Activated B cell treated with CpG ODN at 0.5 μM for 24 hours (primary cell): ENCODE measurements around the gene SUGCT. TPM values are rescaled to one million over a fixed set of nuclear protein-coding genes. Genes with fewer than 3 reads are reported as not detected.

Source experiments
- ATAC-seq: fragments of 200-7000 bp; cut with Tn5 transposase; one replicate; pipeline ENCODE4 v1.10.0; 2021; ENCODE audit warnings: low read depth, mild to moderate bottlenecking, moderate library complexity
- CTCF ChIA-PET: fragments of 350-600 bp; sonication (Branson Sonifier 250); formaldehyde crosslinking; loops from one replicate; lab custom pipeline; 2021; ENCODE audit warnings: antibody characterized with exemption; lab: Charles Lee
- POLR2A ChIA-PET: fragments of 350-600 bp; sonication (Branson Sonifier 250); formaldehyde crosslinking; loops from one replicate; lab custom pipeline; 2021; ENCODE audit warnings: antibody characterized with exemption; lab: Charles Lee
- DNase-seq: peaks from one replicate; pipeline ENCODE4 v3.0.0; 2022
- H3K27ac Mint-ChIP-seq: one replicate; pipeline ENCODE4 v1.8.0; 2020; ENCODE audit warnings: mixed read lengths
- H3K27me3 Mint-ChIP-seq: one replicate; pipeline ENCODE4 v1.8.0; 2021; ENCODE audit warnings: mixed read lengths
- H3K36me3 Mint-ChIP-seq: one replicate; pipeline ENCODE4 v1.8.0; 2021; ENCODE audit warnings: low read depth, mixed read lengths
- H3K4me1 Mint-ChIP-seq: one replicate; pipeline ENCODE4 v1.8.0; 2021; ENCODE audit warnings: mixed read lengths
- H3K4me3 Mint-ChIP-seq: one replicate; pipeline ENCODE4 v1.8.0; 2020; ENCODE audit warnings: mild to moderate bottlenecking, mixed read lengths
- H3K9me3 Mint-ChIP-seq: one replicate; pipeline ENCODE4 v1.8.0; 2020; ENCODE audit warnings: mixed read lengths
- intact Hi-C: fragments of 100-400 bp; cut with micrococcal nuclease; formaldehyde crosslinking; loops from one replicate; pipeline ENCODE4 v1.15.1; 2024
- total RNA-seq: library from RNA; stranded (reverse); gene quantifications from 2 replicates; pipeline ENCODE4 v1.2.3, GENCODE V29; 2022
- TF ChIP-seq, protein P1 (sequence below): fragments of 200-600 bp; IDR thresholded peaks from one replicate; pipeline ENCODE4 v1.8.0; 2022; ENCODE audit warnings: antibody characterized with exemption, mild to moderate bottlenecking

SUGCT gene
- total RNA-seq, 1 donor from 2014 or later = 1.3 TPM

- ChIA-PET POLR2A (no interaction called here), CTCF (no interaction called here)
- H3K4me1 Mint-ChIP-seq = no peaks in the 10 kb centered on the region
- H3K4me3 Mint-ChIP-seq = no peak overlapping the region
- TF ChIP-seq, protein P1, sequence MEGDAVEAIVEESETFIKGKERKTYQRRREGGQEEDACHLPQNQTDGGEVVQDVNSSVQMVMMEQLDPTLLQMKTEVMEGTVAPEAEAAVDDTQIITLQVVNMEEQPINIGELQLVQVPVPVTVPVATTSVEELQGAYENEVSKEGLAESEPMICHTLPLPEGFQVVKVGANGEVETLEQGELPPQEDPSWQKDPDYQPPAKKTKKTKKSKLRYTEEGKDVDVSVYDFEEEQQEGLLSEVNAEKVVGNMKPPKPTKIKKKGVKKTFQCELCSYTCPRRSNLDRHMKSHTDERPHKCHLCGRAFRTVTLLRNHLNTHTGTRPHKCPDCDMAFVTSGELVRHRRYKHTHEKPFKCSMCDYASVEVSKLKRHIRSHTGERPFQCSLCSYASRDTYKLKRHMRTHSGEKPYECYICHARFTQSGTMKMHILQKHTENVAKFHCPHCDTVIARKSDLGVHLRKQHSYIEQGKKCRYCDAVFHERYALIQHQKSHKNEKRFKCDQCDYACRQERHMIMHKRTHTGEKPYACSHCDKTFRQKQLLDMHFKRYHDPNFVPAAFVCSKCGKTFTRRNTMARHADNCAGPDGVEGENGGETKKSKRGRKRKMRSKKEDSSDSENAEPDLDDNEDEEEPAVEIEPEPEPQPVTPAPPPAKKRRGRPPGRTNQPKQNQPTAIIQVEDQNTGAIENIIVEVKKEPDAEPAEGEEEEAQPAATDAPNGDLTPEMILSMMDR = no peak
- DNase-seq (no peak), ATAC-seq (no peak)
- no peak overlapping the region for H3K27ac Mint-ChIP-seq
- intact Hi-C loops = no loop called here
- H3K36me3 Mint-ChIP-seq = no peaks in the 10 kb centered on the region
- peaks cover 2% of the 10 kb centered on the region for H3K27me3 Mint-ChIP-seq
- H3K9me3 Mint-ChIP-seq = no peaks in the 10 kb centered on the region
Observed at GRCh38 chr7:40350100-40350499, 215.3 kb downstream of the SUGCT start.

GRCh38 chr7:40354711-40355110 is 219.9 kb downstream of the SUGCT start:
- Mint-ChIP-seq H3K27me3 (peaks cover 4% of the 10 kb centered on the region), H3K9me3 (no peaks in the 10 kb centered on the region), H3K27ac (no peak overlapping the region), H3K36me3 (no peaks in the 10 kb centered on the region), H3K4me1 (no peaks in the 10 kb centered on the region), H3K4me3 (no peak overlapping the region)
- TF ChIP-seq, protein P1 = no peak
- DNase-seq (no peak), ATAC-seq (no peak)
- ChIA-PET POLR2A (no interaction called here), CTCF (no interaction called here)
- intact Hi-C loops = no loop called here

GRCh38 chr7:40356312-40356711 is 221.5 kb downstream of the SUGCT start:
- intact Hi-C loops = no loop called here
- H3K4me1 Mint-ChIP-seq = no peaks in the 10 kb centered on the region
- DNase-seq (no peak), ATAC-seq (no peak)
- H3K27me3 Mint-ChIP-seq = peaks cover 3% of the 10 kb centered on the region
- no peaks in the 10 kb centered on the region for H3K36me3 Mint-ChIP-seq
- TF ChIP-seq, protein P1 = no peak
- no peak overlapping the region for H3K27ac Mint-ChIP-seq
- ChIA-PET POLR2A (no interaction called here), CTCF (no interaction called here)
- H3K4me3 Mint-ChIP-seq = no peak overlapping the region
- H3K9me3 Mint-ChIP-seq = no peaks in the 10 kb centered on the region

- intact Hi-C loops = no loop called here
- DNase-seq (no peak), ATAC-seq (no peak)
- H3K27me3 Mint-ChIP-seq = peaks cover 3% of the 10 kb centered on the region
- no peak overlapping the region for H3K27ac Mint-ChIP-seq
- H3K4me3 Mint-ChIP-seq = no peak overlapping the region
- POLR2A ChIA-PET = no interaction called here
- CTCF ChIA-PET = no interaction called here
- H3K4me1 Mint-ChIP-seq = no peaks in the 10 kb centered on the region
- H3K9me3 Mint-ChIP-seq = no peaks in the 10 kb centered on the region
- H3K36me3 Mint-ChIP-seq = no peaks in the 10 kb centered on the region
- TF ChIP-seq, protein P1 = no peak
Observed at GRCh38 chr7:40356871-40357709, 222.3 kb downstream of the SUGCT start.

- ChIA-PET CTCF (no interaction called here), POLR2A (no interaction called here)
- TF ChIP-seq, protein P1 = no peak
- Mint-ChIP-seq H3K9me3 (no peaks in the 10 kb centered on the region), H3K27ac (no peak overlapping the region), H3K4me1 (no peaks in the 10 kb centered on the region), H3K27me3 (no peaks in the 10 kb centered on the region), H3K36me3 (no peaks in the 10 kb centered on the region), H3K4me3 (no peak overlapping the region)
- DNase-seq (no peak), ATAC-seq (no peak)
- intact Hi-C loops = no loop called here
Observed at GRCh38 chr7:40369641-40370277, 235.0 kb downstream of the SUGCT start.
